PC-3 (cell line): ENCODE results near the gene TCN2.

Experiments
- CTCF ChIP-seq: fragments of 300-600 bp; sonication (generic); conservative IDR thresholded peaks from 2 replicates; pipeline ENCODE4 v1.5.1; 2017; ENCODE audit warnings: antibody characterized with exemption, low read depth, mild to moderate bottlenecking, low read length
- EZH2 ChIP-seq: fragments of 300-600 bp; sonication (generic); IDR thresholded peaks from one replicate; pipeline ENCODE4 v1.6.1; 2017; ENCODE audit warnings: antibody characterized with exemption, mild to moderate bottlenecking, low read length; ENCODE audit not compliant: unreplicated experiment
- EZH2phosphoT487 ChIP-seq: fragments of 300-600 bp; sonication (generic); IDR thresholded peaks from 2 replicates; pipeline ENCODE4 v1.6.1; 2018; ENCODE audit warnings: mild to moderate bottlenecking, antibody characterized with exemption, low read length, borderline replicate concordance

- TF ChIP-seq CTCF (no peak), EZH2 (no peak), EZH2phosphoT487 (no peak)
These were observed 965 bp downstream of the TCN2 start for GRCh38 chr22:30607939-30608338.
